ENCODE measurements around the gene PBX3.

Gene PBX3

DNA sequence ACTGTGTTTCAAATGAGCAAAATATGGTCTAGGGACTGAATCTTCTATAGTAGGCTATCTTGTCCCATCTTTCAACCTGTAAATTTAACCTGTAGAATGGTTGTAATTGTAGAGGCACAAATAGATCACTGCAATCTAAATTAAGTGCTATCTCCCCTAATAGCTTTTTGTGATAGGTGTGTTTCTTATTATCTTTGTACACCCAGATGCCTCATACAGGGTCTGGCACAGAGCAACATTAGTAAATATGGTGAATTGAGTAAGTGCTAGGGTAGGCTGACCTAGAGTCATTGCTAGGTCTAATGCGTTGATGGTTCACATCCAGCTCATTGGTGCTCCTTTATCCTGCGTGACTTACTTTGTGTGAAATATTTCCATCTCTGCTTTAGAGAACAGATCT lies 100.6 kb downstream of the PBX3 start:
- CTCF ChIA-PET = interaction anchor here (0.6 kb wide), 1 partner anchor 62 kb away, joined by 3 read pairs; no protein-coding TSS in a partner anchor
- POLR2A ChIA-PET = no interaction called here
- TF ChIP-seq SP1 (IDR thresholded peaks at IDR 0.05) = no peak
- no peak for TF ChIP-seq SUZ12 (IDR thresholded peaks at IDR 0.05)
- TF ChIP-seq FOXA1 (IDR thresholded peaks at IDR 0.05) = no peak
- DNase-seq (ENCODE audit: extremely low spot score) = no peak

DNA sequence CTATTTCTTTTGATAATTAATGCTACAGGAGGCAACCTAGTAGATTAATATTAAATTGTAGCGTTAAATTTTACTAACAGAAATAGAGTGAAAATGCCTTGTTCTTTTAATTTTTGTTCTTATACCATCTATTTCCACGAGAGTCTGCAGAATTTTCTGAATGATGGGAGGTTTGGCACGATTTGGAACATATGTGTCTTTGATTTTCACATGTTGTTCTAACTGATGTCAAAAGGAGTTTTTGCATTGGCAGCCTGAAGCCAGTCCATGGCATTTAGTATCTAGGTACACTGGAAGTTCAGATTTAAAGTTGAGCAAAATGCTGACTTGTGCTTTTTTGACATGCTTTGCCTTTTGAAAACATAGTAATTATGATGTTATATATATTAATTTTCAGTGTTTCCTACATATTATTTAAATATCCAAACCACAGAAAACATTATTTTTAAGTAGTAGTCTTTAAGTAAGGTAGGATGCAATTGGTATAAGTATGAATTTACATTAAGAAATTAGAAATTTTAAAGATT lies 103.0 kb downstream of the PBX3 start:
- DNase-seq (ENCODE audit: extremely low spot score) = no peak
- POLR2A ChIA-PET = no interaction called here
- TF ChIP-seq FOXK2 (IDR thresholded peaks at IDR 0.05) (no peak), LEF1 (IDR thresholded peaks at IDR 0.05; ENCODE audit: borderline replicate concordance) (no peak), FOXM1 (IDR thresholded peaks at IDR 0.05; ENCODE audit: borderline replicate concordance) (no peak), TARDBP (IDR thresholded peaks at IDR 0.05) (no peak), BHLHE40 (IDR thresholded peaks at IDR 0.05; ENCODE audit: borderline replicate concordance) (no peak), CTBP1 (IDR thresholded peaks at IDR 0.05; ENCODE audit: borderline replicate concordance) (no peak), SUZ12 (IDR thresholded peaks at IDR 0.05) (no peak), NFRKB (IDR thresholded peaks at IDR 0.05) (no peak), L3MBTL2 (conservative IDR thresholded peaks at IDR 0.05) (no peak), HDGF (IDR thresholded peaks at IDR 0.05; ENCODE audit: borderline replicate concordance) (no peak), FOXA1 (IDR thresholded peaks at IDR 0.05) (no peak), ELF4 (IDR thresholded peaks at IDR 0.05) (no peak)
- TF ChIP-seq, protein P1, sequence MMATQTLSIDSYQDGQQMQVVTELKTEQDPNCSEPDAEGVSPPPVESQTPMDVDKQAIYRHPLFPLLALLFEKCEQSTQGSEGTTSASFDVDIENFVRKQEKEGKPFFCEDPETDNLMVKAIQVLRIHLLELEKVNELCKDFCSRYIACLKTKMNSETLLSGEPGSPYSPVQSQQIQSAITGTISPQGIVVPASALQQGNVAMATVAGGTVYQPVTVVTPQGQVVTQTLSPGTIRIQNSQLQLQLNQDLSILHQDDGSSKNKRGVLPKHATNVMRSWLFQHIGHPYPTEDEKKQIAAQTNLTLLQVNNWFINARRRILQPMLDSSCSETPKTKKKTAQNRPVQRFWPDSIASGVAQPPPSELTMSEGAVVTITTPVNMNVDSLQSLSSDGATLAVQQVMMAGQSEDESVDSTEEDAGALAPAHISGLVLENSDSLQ (IDR thresholded peaks at IDR 0.05) = no peak
- CTCF ChIA-PET = no interaction called here

DNA sequence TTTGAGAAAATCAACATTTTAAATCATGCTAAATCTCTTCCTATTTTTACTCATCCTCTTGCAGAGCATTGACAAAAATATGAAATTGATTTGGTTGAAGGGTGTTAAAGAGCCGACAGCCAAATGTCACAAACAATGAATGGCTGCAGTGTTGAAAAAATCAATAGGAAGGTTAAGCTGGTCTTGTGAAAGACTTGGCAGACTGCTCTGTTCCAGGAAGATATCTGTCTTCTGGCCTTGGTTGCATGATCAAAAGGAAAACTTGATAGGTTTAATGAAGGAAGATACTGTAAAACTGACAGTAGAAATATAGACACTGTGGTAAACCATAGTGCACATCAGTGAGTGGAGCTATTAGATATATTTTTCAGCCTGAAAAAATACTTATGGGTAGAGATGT lies 103.6 kb downstream of the PBX3 start:
- DNase-seq (ENCODE audit: extremely low spot score) = no peak
- CTCF ChIA-PET = no interaction called here
- POLR2A ChIA-PET = interaction anchor here (0.9 kb wide), 1 partner anchor 9 kb away, joined by 3 read pairs; no protein-coding TSS in a partner anchor
- no peak for TF ChIP-seq FOXM1 (IDR thresholded peaks at IDR 0.05; ENCODE audit: borderline replicate concordance)
- no peak for TF ChIP-seq TARDBP (IDR thresholded peaks at IDR 0.05)
- no peak for TF ChIP-seq ZNF384 (IDR thresholded peaks at IDR 0.05)
- no peak for TF ChIP-seq HDGF (IDR thresholded peaks at IDR 0.05; ENCODE audit: borderline replicate concordance)
- no peak for TF ChIP-seq FOXK2 (IDR thresholded peaks at IDR 0.05)
- TF ChIP-seq, protein P1 (IDR thresholded peaks at IDR 0.05) = no peak
- TF ChIP-seq BHLHE40 (IDR thresholded peaks at IDR 0.05; ENCODE audit: borderline replicate concordance) = no peak
- no peak for TF ChIP-seq LEF1 (IDR thresholded peaks at IDR 0.05; ENCODE audit: borderline replicate concordance)
- TF ChIP-seq FOXA1 (IDR thresholded peaks at IDR 0.05) = no peak
- TF ChIP-seq SP1 (IDR thresholded peaks at IDR 0.05) = no peak
- no peak for TF ChIP-seq L3MBTL2 (conservative IDR thresholded peaks at IDR 0.05)
- no peak for TF ChIP-seq ARNT (IDR thresholded peaks at IDR 0.05)

DNA sequence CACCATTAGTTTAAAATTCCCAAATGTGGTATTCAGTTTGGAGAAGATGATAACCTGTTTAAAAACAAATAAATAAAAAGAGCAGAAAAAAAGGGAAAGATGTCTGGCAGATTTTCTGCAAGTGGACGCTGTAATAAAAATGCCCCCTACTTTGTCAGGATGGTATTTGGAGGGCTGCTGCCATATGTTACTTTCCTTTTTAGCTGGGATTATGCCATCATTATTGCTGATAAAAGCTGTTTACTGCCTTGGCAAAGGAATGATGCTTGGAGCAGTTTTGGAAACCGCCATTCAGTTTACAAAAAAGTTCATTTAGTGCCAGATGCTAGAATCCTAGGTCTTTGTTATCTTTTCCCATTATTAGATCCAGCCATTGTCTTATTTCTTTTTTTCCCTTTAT lies 104.8 kb downstream of the PBX3 start:
- TF ChIP-seq SUZ12 (IDR thresholded peaks at IDR 0.05) = no peak
- TF ChIP-seq SP1 (IDR thresholded peaks at IDR 0.05) = no peak
- TF ChIP-seq NFRKB (IDR thresholded peaks at IDR 0.05) = no peak
- TF ChIP-seq ZNF384 (IDR thresholded peaks at IDR 0.05) = no peak
- no peak for TF ChIP-seq HDGF (IDR thresholded peaks at IDR 0.05; ENCODE audit: borderline replicate concordance)
- no peak for TF ChIP-seq FOXA1 (IDR thresholded peaks at IDR 0.05)
- no peak for TF ChIP-seq ARNT (IDR thresholded peaks at IDR 0.05)
- no peak for TF ChIP-seq CTBP1 (IDR thresholded peaks at IDR 0.05; ENCODE audit: borderline replicate concordance)
- TF ChIP-seq FOXM1 (IDR thresholded peaks at IDR 0.05; ENCODE audit: borderline replicate concordance) = no peak
- TF ChIP-seq TARDBP (IDR thresholded peaks at IDR 0.05) = no peak
- no peak for TF ChIP-seq BHLHE40 (IDR thresholded peaks at IDR 0.05; ENCODE audit: borderline replicate concordance)
- no peak for TF ChIP-seq ELF4 (IDR thresholded peaks at IDR 0.05)
- no peak for TF ChIP-seq FOXK2 (IDR thresholded peaks at IDR 0.05)
- TF ChIP-seq LEF1 (IDR thresholded peaks at IDR 0.05; ENCODE audit: borderline replicate concordance) = no peak
- no peak for TF ChIP-seq L3MBTL2 (conservative IDR thresholded peaks at IDR 0.05)
- TF ChIP-seq, protein P1 (IDR thresholded peaks at IDR 0.05) = no peak
- CTCF ChIA-PET = no interaction called here
- DNase-seq (ENCODE audit: extremely low spot score) = no peak
- POLR2A ChIA-PET = no interaction called here

DNA sequence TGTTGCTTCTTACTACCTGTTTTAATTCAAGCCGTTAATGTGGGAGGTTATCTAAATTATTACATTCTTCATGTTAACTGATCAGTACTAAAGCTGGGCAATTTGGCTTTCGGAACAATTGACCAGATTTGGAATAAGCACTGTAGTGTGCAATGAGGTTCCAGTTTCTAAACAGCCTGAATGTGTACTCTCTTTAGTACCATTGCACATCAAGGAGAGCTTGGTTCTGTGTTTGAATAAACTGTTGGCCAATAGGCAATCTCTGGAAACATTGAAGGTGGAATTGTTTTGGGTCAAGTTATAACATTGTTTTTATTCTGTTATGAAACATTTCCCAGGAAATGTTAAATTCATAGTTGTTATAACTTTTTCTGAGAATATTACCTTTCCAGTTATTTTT lies 105.2 kb downstream of the PBX3 start:
- DNase-seq (ENCODE audit: extremely low spot score) = no peak
- ChIA-PET CTCF (no interaction called here), POLR2A (no interaction called here)
- TF ChIP-seq TARDBP (IDR thresholded peaks at IDR 0.05) = no peak
- no peak for TF ChIP-seq ZNF384 (IDR thresholded peaks at IDR 0.05)
- no peak for TF ChIP-seq BHLHE40 (IDR thresholded peaks at IDR 0.05; ENCODE audit: borderline replicate concordance)
- no peak for TF ChIP-seq SUZ12 (IDR thresholded peaks at IDR 0.05)
- no peak for TF ChIP-seq L3MBTL2 (conservative IDR thresholded peaks at IDR 0.05)

DNA sequence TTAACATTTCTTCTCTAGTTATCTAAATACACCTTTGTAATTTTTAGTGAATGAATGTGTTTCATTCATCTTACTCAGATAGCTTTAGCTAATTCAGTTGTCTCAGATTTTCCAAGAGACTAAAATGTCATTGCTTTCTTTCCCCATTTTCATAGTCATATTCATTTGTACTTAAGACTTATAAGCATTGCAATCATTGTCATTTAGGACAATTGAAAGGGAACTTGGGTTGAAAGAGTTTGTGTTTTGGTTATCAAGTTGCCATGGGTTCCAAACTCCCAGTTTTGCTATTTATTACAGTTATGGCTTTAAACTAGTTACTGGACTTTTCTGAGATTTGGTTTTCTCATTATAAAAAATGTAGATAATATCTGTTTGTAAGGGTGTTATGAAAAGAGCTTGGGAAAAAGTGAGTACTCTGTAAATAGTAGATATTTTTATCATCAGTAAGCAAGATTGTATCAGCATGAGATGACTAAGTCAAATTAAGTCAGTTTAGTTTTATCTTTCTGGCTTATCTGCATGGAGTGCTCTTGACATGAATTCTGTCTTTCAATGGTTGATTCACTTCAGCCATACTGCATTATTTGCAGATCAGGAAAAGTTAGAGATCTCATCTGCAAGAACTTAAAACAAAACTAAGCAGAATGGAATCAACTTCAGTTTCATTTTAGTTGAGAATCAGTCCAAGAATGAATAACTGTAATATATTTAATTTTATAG lies 107.5 kb downstream of the PBX3 start:
- no peak for DNase-seq (ENCODE audit: extremely low spot score)
- TF ChIP-seq LEF1 (IDR thresholded peaks at IDR 0.05; ENCODE audit: borderline replicate concordance) = no peak
- ChIA-PET CTCF (interaction anchor here (0.5 kb wide), 1 partner anchor 437 kb away, joined by 4 read pairs; no protein-coding TSS in a partner anchor), POLR2A (no interaction called here)
